HG03045 (cell line): ENCODE results near the gene FAAP100.
"Not testable (repeated sequence)": the region's sequence is repeated elsewhere in the genome, so short reads cannot be mapped to it uniquely, and the experiment has no call there.

ENCODE experiments used
- ATAC-seq: cut with Tn5 transposase; IDR thresholded peaks from one replicate; pipeline ENCODE4 v1.9.1; 2021; ENCODE audit warnings: mild to moderate bottlenecking, moderate library complexity; ENCODE audit not compliant: unreplicated experiment

The FAAP100 gene, protein sequence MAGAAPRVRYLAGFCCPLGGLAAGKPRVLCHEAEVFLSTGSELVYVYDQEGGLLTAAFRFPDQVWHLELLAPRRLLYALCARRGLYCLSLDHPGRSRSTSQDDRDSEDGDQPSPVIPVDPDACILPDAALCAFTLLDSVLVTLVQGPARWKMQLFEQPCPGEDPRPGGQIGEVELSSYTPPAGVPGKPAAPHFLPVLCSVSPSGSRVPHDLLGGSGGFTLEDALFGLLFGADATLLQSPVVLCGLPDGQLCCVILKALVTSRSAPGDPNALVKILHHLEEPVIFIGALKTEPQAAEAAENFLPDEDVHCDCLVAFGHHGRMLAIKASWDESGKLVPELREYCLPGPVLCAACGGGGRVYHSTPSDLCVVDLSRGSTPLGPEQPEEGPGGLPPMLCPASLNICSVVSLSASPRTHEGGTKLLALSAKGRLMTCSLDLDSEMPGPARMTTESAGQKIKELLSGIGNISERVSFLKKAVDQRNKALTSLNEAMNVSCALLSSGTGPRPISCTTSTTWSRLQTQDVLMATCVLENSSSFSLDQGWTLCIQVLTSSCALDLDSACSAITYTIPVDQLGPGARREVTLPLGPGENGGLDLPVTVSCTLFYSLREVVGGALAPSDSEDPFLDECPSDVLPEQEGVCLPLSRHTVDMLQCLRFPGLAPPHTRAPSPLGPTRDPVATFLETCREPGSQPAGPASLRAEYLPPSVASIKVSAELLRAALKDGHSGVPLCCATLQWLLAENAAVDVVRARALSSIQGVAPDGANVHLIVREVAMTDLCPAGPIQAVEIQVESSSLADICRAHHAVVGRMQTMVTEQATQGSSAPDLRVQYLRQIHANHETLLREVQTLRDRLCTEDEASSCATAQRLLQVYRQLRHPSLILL

DNA sequence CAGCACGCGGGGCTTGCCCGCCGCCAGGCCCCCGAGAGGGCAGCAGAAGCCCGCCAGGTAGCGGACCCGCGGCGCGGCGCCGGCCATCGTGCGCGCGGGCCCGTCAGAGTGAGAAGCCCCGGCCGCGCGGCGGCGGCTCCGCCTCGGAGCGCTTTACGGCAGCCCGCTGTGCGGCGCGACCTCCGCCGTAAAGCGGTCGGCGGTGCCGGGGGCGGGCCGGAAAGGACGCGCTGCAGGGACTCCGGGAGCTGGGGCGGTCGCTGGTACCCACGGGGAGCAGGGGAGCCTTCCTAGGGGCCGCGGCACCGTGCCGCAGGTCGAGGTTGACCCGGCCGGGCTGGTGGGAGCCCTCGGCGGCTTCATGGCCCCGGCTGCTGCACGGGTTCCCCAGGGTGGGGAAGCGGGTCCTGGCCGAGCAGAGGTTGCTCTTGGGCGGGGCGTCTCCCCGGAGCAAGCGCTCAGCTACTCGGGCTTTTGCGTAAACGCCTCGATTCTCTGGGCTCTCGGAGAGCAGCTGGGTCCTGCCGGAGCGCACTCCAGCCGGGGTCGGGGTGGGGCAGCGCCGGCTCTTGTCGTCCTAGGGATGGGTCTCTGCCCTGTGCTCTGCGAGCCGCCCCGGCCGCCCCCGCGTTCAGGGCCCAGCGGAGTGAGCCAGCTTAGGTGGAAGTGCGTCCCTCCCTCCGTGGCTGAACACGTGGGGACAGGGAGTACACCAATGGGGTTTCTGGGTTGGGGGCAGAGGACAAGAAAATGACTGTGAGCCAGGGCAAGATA, at the start of gene FAAP100:
Gene FAAP100, minus strand, starts transcription at position 110 of the 774 bp plus-strand sequence. Its CDS starts 23 bp downstream, at position 87.
- peak; percentile 42 for ATAC-seq

DNA sequence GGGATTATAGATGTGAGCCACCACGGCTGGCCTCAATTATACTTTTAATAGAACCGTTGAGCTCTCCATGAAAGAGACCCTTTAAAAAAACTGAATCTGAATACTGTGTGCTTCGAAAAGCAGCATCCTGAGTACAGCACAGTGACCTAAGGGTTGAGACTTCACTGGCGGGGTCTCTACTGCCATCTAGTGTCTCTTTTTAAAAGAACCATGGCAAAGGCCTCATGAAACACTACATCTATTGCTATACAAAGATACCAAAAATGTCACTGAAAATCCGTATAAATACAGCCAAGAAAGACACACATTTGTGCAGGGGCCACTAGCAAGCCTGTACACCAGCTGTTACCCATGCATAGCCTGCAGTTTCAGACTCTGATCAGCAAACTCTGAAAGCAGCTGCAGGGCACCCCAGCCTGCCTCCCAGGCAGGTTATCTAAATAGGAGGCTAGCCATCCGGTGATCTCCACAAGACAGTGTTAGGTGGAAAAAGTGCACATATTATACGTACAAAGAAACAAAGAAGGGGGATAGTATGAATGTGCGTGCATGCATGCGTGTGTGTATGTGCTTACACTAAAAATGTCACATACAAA, 49.5 kb upstream of the FAAP100 start:
- ATAC-seq = no peak

DNA sequence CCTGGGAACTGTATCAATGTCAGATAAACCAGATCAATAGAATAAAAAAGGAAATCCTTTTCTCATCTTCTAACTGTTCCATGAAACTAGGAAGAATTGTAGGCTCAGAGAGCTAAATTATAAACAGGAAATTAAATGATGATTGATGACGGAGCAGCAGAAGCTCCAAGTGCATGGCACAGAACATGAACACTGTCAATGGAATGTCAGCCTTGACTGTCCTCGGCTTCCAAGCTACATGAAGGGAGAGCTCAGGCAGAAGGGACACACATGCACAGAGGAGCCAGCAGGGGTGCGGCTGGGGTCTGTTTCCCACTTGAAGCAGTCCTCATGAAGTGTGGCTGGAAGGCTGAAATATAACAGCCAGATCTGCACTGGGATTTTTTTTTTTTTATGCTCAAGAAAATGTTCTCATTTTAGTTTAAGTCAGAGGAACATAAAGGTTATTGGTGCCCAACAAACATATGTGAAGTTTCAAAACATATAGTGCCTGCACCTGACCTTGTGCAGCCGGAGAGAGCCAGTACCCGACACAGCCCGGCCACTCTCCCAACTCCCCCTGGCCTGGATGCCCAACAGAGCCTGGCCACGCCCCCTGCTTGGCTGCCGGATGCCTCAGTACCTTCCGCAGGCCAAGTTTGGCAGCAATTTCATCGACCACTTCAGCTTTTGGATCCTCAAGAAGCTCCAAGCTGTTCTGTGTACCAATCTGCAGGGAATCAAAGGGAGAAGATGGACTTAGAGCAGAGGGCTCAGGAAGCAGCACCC, 47.8 kb upstream of the FAAP100 start:
- no peak for ATAC-seq

DNA sequence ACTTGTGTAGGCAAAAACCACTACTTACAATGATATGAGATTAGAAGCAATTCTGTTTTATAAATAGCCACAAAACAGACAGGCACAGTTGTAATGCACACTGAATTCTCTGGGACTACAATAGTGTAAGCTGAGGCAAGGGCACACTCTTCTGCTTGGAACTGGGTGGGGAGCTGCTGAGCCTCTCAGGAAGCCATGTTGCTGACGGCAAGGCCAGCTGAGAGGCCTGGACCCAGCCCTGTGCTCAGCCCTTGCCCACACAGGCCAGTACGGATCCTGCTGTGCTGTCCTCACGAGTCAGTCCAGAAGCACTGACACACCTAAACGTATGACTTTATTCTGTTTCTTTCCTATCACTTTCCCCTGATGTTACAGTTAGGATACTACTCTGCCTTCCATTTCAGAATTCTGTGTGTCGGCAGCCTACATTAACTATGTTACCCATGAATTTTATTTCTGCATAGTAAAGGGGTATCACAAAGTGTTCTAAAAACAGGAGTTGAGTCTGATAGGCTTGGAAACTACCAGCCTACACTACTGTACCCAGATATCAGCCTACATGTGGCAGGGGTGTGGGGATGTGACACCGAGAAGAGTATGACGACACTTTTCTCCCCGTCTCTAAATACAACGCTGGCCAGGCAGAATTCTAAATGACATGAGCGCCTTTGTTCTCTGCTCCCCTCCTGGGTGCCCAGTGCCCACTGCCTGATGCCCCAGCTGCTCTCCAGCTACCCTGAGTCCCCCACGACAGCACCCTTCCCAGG, 41.1 kb upstream of the FAAP100 start:
- ATAC-seq = no peak

DNA sequence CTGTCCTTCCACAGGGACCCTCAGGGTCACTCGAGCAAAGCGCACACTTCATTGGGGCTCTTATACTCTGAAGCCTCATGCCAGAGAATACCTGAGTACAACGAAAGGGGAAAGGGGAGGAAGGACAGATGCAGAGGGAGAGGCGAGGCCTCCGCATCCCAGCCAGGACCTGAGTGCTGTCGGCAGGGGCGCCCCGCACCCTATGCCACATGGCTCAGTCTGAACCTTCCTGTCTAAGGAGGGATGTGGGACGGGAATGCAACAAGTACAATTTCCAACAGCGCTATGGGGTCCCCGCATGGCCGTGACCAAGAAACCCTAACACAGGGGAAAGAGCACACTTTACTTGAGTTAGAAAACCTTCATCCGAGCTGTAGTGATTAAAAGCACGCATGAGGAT, 39.8 kb upstream of the FAAP100 start:
- ATAC-seq = no peak

DNA sequence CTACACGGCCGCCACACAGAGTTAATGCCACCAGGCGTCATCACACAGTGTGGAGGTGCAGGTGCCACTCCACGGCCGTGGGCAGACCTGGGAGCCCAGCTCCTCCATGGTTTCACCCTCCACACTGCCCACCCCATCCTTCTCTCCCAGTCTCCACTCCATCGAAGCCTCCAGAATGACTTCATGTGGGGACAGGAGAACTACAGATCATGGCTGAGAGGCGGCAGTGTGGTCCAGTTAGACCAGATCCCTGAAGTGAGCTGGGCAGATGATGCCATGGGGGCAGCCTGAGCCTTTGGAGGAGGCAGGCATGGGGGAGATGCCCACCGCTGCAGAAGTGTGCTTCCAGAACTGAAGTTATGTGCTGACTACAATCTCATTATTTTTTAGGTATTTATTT, 38.0 kb upstream of the FAAP100 start:
- no peak for ATAC-seq

DNA sequence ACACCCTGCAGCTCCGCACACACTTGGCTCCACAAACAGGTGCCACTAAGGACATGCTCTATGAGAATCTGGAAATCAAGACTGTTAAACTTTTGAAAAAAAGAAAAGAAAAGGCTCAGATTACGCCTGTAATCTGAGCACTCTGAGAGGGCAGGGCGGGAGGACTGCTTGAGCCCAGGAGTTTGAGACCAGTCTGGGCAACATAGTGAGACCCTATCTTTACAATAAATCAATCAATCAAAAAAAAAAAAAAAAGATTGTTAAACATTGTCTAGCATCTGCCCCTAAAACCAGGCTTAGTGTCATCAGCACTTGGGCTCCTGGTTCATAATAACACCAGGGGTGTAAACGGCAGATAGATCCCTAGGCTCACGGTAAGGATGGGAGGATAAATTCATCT, 37.5 kb upstream of the FAAP100 start:
- ATAC-seq = no peak

DNA sequence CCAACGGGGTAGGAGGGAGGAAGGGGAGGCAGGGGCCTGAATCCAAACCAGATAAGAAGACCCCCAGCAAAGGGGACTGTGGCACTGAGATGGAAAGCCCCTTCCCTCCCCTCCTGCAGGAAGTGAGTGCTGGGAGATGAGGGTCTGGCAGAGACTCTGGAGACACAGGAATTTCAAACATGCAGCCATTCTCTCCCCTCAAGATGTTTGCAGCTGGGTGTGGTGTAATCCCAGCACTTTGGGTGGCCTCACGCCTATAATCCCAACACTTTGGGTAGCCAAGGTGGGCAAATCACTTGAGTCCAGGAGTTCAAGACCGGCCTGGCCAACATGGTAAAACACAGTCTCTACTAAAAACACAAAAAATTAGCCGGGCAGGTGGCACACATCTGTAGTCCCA, 33.9 kb upstream of the FAAP100 start:
- ATAC-seq = no peak

DNA sequence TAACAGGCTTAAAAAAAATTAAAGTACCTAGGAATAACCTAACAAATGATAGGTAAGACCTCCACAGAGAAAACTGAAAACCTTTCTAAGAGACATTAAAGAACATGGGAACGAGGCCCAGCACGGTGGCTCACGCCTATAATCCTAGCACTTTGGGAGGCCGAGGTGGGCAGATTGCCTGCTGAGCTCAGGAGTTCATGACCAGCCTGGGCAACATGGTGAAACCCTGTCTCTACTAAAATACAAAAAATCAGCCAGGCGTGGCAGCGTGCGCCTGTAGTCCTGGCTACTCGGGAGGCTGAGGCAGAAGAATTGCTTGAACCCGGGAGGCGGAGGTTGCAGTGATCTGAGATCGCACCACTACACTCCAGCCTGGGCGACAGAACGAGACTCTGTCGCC, 32.6 kb upstream of the FAAP100 start:
- not testable (repeated sequence) for ATAC-seq

DNA sequence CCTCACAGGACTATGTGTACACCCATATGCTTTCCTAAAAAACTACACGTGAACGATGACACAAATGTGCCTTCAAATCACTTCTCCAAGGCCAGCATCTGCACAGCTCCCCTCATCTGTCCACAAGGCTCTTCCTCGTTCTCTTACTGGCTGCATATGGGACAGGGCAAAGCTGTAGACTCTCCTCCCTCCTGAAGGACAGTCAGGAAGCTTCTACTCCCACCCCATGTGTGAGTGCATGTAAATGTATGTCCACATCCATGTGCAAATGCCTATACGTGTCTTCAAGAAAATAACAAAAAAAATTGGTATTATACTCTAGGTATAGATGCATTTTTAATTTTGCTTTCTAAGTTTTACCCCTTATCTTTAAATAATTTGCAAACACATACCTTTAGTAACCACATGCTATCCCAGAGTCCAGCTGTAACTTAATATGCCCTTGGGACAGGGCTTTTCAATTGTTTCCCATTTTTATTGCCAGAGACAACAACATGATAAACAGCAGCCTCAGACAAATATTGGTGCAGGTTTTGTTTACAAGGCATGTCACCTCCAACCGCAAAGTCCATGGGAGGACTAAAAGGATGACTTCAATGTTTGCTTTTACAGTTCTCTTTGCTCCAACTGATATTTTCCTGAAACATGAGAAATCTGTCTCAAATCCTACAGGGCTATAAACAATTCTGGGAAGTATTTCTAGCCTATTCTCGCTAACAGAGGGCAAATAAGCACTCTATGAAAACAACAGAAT, 31.6 kb upstream of the FAAP100 start:
- no peak for ATAC-seq

DNA sequence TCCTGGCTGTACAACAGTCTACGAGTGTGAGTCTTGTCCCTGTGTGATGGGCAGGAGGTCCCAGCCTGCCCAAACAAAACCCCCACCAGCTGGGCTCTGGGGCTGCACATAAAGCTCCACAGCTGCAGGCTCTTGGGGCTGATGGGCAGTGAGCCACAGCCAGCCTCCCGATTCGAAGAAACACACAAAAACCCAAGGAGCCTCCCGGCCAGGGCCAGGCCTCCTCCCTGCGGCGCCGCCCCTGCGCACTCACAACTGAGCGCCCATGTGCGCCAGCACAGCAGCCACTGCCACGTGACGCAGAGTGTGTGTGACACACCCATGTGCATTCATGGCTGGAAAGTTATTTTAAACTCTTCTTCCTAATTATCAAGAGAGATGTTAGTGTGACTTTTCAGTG, 30.6 kb upstream of the FAAP100 start:
- no peak for ATAC-seq

DNA sequence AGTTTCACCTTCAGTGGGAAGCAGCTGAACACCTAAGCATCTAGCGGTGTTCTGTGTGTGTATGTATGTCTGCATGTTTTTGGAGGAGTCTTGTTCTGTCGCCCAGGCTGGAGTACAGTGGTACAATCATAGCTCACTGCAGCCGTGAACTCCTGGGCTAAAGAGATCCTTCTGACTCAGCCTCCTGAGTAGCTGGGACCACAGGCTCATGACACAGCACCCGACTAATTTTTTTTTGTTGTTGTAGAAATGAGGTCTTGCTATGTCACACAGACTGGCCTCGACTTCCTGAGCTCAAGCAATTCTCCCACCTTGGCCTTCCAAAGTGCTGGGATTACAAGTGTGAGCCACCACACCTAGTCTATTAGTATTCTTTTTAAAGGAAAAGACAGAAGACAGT, 30.2 kb upstream of the FAAP100 start:
- no peak for ATAC-seq

DNA sequence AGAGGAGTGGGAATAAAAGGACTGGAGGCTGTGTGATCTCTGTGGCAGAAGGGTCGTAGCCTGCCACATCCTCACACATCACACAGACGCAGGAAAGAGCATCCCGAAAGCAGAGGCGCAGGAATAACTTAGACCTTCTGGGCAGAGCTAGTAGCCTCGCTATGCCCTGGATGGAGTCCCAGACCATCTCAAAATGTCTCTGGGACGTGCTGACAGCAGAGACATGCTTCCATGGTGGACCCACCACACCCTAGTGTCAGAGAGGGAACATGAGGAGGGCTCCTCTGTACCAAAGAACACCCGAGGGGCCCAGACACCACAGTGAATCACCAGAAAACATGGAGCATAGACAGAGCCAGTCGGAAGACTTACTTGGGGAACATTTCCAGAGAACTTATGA, 29.6 kb upstream of the FAAP100 start:
- ATAC-seq = no peak

DNA sequence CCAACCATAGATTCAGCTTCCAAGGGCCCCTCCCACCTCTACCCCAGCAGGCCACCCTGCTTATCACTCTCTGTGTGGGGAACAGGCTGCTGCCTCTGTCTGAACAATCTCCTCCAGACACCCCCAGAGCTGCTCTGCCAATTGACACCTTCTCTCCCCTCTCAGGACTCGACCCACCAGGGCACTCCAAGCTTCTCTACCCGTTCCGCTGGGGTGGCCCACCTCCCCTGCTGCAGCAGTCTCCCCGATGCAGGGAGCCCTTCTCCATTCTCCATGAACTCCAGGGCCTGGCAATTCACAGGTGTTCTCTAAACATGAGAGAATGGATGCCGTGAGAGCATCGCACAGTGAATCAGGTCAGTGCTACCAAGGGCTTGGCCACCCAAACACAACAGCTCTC, 28.3 kb upstream of the FAAP100 start:
- no peak for ATAC-seq

DNA sequence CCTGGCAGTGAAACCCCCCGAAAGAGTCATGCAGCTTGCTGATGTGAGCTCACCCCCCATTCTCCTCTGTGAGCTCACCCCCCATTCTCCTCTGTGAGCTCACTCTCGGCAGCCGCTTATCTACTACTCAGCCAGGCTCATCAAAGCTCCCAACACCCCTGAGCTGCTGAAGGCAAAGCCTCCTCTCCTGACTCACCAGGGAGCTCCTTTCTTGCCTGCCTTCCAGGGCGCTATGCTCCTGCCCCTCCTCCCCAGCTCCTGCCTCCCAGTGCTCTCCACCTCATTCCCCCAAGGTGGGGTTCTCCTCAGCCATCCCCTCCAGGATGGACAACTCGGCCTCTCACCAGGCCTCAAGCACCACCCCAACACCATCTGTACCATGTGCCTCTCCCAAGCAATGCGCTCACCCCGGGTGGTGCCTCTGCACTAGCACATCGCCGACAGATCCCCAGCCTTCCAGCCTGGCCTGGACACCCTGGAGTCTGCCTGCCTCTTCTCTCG, 27.7 kb upstream of the FAAP100 start:
- no peak for ATAC-seq

DNA sequence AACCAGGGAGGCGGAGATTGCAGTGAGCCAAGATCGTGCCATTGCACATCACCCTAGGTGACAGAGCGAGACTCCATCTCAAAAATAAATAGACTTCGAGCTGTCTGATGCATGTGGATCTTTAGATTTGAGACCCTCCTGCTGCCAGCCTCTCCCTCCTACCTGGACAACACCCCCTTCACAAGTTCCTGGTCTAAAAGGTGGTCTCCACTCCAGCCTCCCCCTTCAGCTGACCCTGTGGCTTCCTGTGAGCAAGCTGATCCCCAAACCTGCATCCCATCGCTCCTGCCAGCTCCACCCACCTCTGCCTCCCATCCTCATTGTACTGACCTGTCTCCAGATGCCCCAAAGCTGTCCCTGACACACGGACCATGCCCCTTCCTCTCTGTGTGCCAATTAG, 27.1 kb upstream of the FAAP100 start:
- no peak for ATAC-seq

DNA sequence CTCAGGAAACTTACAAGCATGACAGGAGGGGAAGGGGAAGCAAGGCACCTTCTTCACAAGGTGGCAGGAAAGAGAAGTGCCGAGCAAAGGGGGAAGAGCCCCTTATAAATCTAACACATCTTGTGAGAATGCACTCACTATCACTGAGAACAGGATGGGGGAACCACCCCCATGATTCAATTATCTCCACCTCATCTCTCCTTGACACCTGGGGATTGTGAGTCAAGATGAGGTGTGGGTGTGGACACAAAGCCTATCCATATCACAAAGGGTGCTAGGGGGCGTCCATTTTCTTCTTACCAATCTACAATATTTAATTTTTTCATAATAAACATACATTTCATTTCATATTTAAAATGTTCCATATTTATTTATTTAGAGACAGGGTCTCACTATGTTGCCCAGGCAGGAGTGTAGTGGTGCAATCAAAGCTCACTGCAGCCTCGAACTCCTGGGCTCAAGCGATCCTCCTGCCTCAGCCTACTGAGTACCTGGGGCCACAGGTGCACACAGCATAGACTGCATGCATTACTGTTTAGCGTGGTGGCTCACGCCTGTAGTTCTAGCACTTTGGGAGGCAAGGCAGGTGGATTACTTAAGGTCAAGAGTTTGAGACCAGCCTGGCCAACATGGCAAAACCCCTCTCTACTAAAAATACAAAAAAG, 26.5 kb upstream of the FAAP100 start:
- ATAC-seq = no peak

DNA sequence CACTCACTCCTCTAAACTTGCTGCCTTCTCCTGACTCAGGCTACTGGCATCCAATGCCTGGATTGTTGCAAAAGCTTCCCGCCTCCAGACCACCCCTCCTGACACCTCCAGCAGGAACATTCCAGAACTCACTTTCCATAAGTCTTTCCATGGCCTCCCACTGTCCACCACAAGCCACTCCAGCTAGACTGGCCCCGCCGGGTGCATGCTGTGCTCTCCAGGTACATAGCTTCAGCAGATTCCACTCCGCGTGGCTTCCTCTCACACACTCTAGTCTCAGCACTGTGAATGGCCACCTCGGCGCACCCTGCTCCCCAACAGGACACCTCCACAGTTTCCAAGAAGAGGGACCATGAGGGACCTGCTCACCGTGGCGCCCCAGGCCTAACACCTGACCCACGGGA, 25.9 kb upstream of the FAAP100 start:
- no peak for ATAC-seq
